MG63 (cell line): ENCODE data around the gene FBXL4. TPM values are rescaled to one million over a fixed set of nuclear protein-coding genes. Genes with fewer than 3 reads are reported as not detected.
"Not testable (repeated sequence)": the region's sequence is repeated elsewhere in the genome, so short reads cannot be mapped to it uniquely, and the experiment has no call there.

Experiments
- DNase-seq: peaks from one replicate; pipeline ENCODE4 v3.0.0-alpha.2; 2020
- H3K27me3 ChIP-seq: fragments of 250-450 bp; sonication (Bioruptor Pico); 2 replicates; pipeline ENCODE4 v1.5.1; 2020; ENCODE audit warnings: mild to moderate bottlenecking, moderate library complexity
- H3K36me3 ChIP-seq: fragments of 250-450 bp; sonication (Bioruptor Pico); 2 replicates; pipeline ENCODE4 v1.5.1; 2020; ENCODE audit warnings: mild to moderate bottlenecking, moderate library complexity
- H3K4me3 ChIP-seq: fragments of 250-450 bp; sonication (Bioruptor Pico); 2 replicates; pipeline ENCODE4 v1.5.1; 2020; ENCODE audit warnings: mild to moderate bottlenecking, moderate library complexity
- H3K9me3 ChIP-seq: fragments of 250-450 bp; sonication (Bioruptor Pico); 2 replicates; pipeline ENCODE4 v1.5.1; 2020; ENCODE audit warnings: mild to moderate bottlenecking, moderate library complexity
- total RNA-seq: library from RNA; depleted of rRNA; stranded (reverse); fragments of >200 nt; shearing (Covaris generic); gene quantifications from 2 replicates; pipeline ENCODE4 v1.2.3, GENCODE V29; 2014; ENCODE audit warnings: low replicate concordance

The FBXL4 gene
- total RNA-seq, 1 experiment from 2014 or later, result 6.1 TPM

DNA sequence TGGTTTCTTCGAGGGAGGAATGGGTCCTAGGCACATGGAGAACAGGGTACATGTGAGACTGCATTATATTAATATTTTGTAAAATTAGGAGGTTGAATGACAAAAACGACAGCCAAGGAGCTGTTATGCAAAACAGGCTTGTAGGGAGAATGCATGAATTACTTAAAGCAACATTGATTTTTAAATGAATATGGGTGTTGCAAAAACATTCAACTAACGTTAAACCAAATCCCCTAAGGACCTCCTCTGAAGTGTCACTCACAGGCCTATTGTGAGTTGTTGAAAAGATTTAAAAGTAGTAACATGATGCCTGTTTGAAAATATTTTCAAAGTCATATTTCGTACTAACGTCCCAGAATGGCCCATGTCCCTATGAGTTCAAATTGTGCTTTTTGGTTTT, 21.9 kb downstream of the FBXL4 start:
- Histone ChIP-seq H3K9me3 (no peaks in the 10 kb centered on the region), H3K27me3 (no peaks in the 10 kb centered on the region), H3K4me3 (no peak overlapping the region), H3K36me3 (peaks cover 5% of the 10 kb centered on the region; the same call in 1 of the 2 replicates)
- no peak for DNase-seq

DNA sequence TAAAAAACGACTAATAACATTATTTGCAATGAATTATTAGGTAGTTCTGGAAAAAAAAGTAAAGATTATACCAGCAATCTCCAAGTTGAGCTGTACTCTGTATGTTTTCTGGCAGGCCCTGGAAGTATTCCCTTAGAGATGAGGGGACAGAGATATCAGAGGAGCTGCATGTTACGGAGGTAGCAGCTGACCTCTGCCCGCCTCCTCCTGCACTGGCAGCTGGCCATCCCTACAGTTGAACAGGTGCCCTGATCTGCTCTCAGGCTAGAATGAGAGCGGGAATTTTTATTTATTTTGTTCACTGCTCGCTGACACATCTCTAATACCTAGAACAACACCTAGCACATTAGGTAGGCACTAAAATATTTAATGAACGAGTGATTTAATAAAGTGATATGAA, 23.1 kb downstream of the FBXL4 start:
- DNase-seq, result no peak
- peaks cover 5% of the 10 kb centered on the region; the same call in 1 of the 2 replicates for H3K36me3 ChIP-seq

DNA sequence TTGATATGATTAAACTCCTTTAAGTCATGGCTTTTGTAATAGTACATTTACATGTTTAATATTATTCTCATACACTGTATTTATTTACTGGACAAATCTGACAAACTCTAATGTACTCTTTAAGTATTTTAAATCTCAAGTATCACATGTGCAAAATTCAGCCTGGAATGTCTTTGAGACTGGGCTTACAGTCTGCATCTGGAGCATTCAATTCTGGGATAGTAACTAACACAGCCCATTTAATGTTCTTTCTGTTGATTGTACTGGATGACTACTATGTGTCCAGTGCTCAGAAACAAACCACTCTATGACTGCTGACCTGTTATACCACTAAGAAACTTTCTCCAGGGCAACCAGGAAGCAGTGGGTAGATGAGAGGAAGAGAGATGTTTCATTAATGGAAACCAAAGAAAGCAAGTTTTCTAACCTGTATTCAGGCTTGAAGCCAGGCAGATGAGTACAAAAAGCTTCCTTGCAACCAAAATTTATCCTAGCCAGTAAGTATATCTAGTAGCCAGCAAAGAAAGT, 26.8 kb downstream of the FBXL4 start:
- DNase-seq, result no peak
- H3K9me3 ChIP-seq, result no peaks in the 10 kb centered on the region
- H3K4me3 ChIP-seq, result no peak overlapping the region
- no peaks in the 10 kb centered on the region for H3K27me3 ChIP-seq
- peaks cover under 1% of the 10 kb centered on the region; the same call in 1 of the 2 replicates for H3K36me3 ChIP-seq

More for the DNA sequence above, 23.1 kb downstream of the FBXL4 start:
- Histone ChIP-seq H3K9me3 (no peaks in the 10 kb centered on the region), H3K4me3 (no peak overlapping the region), H3K27me3 (no peaks in the 10 kb centered on the region)

DNA sequence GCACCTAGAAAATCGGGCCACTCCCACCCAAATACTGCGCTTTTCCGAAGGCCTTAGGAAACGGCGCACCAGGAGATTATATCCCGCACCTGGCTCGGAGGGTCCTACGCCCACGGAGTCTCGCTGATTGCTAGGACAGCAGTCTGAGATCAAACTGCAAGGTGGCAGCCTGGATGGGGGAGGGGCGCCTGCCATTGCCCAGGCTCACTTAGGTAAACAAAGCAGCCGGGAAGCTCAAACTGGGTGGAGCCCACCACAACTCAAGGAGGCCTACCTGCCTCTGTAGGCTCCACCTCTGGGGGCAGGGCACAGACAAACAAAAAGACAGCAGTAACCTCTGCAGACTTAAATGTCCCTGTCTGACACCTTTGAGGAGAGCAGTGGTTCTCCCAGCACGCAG, 36.8 kb downstream of the FBXL4 start:
- not testable (repeated sequence) for H3K4me3 ChIP-seq, H3K36me3 ChIP-seq, H3K9me3 ChIP-seq, H3K27me3 ChIP-seq, DNase-seq

DNA sequence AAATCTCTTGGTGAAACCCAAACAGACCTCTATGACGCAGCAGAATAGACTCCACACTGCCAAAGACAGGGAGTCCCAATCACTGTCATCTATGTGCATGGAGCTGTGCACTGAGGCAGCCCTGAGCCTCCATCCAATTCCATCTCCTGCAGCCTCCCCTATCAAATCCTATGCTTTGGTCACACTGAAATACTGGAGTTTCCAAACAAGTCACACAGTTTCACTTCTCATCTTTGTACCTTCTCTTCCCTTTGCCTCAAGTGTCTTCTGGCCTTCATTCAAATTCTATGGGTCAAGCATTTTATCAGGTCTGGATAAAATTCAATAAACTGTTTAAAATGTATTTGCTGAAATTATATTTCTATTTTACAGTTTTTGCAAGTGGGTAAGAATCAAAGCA, 38.5 kb downstream of the FBXL4 start:
- Histone ChIP-seq H3K4me3 (no peak overlapping the region), H3K9me3 (no peaks in the 10 kb centered on the region), H3K27me3 (no peaks in the 10 kb centered on the region), H3K36me3 (peaks cover 6% of the 10 kb centered on the region)
- DNase-seq, result no peak

DNA sequence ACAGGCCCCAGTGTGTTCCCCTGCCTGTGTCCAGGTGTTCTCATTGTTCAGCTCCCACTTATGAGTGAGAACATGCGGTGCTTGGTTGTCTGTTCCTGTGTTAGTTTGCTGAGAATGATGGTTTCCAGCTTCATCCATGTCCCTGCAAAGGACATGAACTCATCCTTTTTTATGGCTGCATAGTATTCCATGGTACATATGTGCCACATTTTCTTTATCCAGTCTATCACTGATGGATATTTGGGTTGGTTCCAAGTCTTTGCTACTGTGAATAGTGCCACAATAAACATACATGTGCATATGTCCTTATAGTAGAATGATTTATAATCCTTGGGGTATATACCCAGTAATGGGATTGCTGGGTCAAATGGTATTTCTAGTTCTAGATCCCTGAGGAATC, 41.4 kb downstream of the FBXL4 start:
- H3K27me3 ChIP-seq, H3K4me3 ChIP-seq, H3K36me3 ChIP-seq, DNase-seq, H3K9me3 ChIP-seq: not testable (repeated sequence)

DNA sequence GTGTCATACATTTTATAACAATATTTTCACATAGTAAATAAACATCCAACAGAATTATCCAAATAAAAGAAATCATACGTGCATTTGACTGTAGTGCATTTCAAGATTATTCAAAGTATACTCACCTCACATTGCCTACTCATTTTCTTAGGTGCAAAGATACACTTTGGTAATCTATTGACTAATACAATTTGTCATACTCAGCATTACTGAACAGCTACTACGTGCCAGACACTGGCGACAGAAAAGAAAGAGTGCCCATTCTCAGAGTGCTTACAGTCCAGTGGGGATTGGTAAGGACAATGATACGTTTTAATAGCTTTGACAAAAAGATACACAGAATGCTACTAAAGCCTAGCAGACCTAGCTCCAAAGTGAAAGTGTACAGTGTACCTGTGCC, 42.0 kb downstream of the FBXL4 start:
- no peaks in the 10 kb centered on the region for H3K27me3 ChIP-seq
- no peak overlapping the region for H3K4me3 ChIP-seq
- DNase-seq, result no peak
- H3K36me3 ChIP-seq, result peaks cover 6% of the 10 kb centered on the region
- no peaks in the 10 kb centered on the region for H3K9me3 ChIP-seq

DNA sequence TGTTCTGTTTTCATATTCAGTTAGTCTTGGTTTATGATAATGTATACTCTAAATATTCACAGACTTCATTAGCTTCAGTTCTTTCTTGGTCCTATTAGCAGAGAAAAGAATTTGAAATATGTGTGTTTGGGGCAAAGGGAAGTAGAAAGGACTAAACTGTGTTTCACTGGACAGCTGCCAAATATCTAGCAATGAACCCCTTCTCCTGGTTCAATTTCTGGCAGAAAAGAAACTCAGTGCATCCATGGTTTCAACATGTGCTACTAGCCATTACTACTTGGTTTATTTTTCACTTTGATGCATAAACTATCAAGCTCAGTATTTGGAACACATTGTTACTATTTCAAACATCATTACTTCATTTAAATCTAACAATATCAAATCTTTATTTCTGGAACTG, 43.6 kb downstream of the FBXL4 start:
- no peak for DNase-seq
- Histone ChIP-seq H3K27me3 (no peaks in the 10 kb centered on the region), H3K36me3 (peaks cover 14% of the 10 kb centered on the region), H3K9me3 (no peaks in the 10 kb centered on the region), H3K4me3 (no peak overlapping the region)

DNA sequence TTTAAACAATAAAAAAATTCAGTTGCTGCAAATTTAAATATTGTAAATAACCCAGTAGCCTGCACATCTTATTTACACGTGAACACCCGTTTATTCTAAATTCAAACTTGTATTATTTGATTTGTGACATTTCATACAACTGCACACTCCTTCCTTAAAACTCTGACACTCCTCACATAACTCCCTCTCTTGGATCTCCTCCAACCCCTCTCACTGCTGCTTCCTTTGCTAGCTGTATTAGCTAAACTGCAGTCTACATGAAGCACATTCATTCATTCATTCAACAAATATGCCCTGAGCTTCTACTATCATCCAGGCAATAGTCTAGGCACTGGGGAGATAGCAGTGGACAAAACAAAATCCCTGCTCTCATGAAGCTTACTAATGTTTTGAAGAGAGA, 47.0 kb downstream of the FBXL4 start:
- Histone ChIP-seq H3K4me3 (no peak overlapping the region), H3K36me3 (peaks cover 13% of the 10 kb centered on the region)
- no peak for DNase-seq

DNA sequence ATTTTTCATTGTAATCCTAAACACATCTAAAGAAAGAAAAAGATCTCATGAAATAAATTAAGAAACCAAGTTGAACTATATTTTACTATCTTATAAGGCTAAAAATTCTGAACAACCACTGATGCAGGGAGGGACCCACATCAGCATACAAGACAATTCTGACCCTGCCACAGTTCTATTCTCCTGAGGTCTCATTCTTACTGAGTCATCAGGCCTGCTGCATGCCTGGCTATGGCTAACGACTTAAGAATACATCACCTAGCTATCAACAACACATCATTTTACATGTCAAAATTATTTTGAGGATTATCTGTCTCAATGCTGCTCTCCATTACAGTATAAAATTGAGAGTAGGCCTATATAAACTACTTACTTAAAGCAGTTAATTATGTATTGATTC, 52.9 kb downstream of the FBXL4 start:
- Histone ChIP-seq H3K27me3 (no peaks in the 10 kb centered on the region), H3K4me3 (no peak overlapping the region), H3K9me3 (no peaks in the 10 kb centered on the region), H3K36me3 (peaks cover 10% of the 10 kb centered on the region)
- DNase-seq, result no peak

More for the DNA sequence above, 47.0 kb downstream of the FBXL4 start:
- Histone ChIP-seq H3K27me3 (no peaks in the 10 kb centered on the region), H3K9me3 (no peaks in the 10 kb centered on the region)

DNA sequence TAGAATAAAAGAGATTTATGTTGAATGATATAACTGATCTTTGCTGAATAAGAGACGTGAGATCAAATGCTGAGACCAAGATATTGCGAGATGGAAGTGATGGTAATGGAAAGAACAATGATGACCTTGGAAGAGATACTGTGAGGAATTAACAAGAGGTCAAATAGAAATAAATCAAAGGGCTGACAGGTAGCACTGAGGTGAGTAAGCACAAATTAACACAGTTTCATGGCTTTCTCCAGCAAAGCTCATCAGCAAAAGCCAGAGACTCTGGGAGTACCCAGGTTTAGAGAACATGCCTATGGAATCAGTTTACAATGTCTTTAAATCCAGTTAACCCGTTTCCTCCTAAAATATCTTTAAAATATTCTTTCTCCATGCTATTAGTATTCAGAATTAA, 60.1 kb downstream of the FBXL4 start:
- DNase-seq, result no peak
- Histone ChIP-seq H3K27me3 (no peaks in the 10 kb centered on the region), H3K4me3 (no peak overlapping the region)

DNA sequence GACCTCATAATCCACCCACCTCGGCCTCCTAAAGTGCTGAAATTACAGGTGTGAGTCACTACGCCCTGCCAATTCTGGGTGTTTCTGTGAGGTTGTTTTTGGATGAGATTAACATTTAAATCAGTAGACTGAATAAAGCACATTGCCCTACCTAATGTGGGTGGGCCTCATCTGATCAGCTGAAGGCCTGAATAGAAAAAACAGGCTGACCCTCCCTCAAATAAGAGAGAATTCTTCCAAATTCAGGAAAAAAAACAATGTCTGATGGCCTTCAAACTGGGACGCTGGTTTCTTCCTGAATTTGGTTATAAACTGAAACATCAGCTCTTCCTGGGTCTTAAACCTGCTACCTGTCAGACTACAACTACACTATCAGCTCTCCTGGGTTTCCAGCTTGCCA, 62.4 kb downstream of the FBXL4 start:
- Histone ChIP-seq H3K36me3 (peaks cover 3% of the 10 kb centered on the region; the same call in 1 of the 2 replicates), H3K4me3 (no peak overlapping the region), H3K9me3 (no peaks in the 10 kb centered on the region), H3K27me3 (no peaks in the 10 kb centered on the region)
- DNase-seq, result no peak

More for the DNA sequence above, 60.1 kb downstream of the FBXL4 start:
- Histone ChIP-seq H3K9me3 (no peaks in the 10 kb centered on the region), H3K36me3 (no peaks in the 10 kb centered on the region)

DNA sequence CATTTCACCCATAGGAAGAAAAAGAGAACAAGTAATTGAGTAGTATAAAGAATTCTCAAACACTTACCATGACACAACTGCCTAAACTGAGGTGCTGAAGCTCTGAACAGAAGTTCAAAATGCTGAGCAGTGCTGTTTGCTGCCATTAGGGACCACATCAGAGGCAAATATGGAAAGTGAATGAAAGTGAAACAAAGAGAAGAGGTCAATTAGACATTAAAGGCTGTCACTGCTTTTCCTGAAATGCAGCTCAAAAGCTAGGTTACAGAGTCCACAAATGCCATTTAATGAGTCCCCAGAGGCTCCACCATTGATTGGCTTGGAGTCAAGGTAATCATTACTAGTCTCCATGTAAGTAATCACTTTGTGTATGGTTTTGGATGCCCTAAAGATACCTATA, 67.3 kb downstream of the FBXL4 start:
- Histone ChIP-seq H3K27me3 (no peaks in the 10 kb centered on the region), H3K36me3 (peaks cover 3% of the 10 kb centered on the region; the same call in 1 of the 2 replicates), H3K9me3 (no peaks in the 10 kb centered on the region), H3K4me3 (no peak overlapping the region)
- no peak for DNase-seq

DNA sequence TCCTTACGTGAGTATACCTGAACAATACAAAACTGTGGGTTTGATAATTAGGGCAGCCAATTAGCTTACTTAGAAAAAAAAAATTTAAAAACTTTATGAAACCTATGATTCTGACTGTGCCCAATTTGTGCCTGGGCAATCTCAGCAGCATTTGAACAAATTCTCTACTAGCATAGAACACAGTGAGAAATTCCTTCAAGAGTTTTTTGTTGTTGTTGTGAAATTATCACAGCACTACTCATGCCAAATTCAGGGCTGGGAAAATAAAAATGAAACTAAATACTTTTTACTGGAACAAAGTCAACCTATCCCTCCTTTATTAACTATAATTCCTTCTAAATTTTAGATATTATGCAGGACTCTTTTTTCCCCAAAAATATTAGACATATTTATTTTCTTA, 70.5 kb downstream of the FBXL4 start:
- Histone ChIP-seq H3K36me3 (peaks cover 2% of the 10 kb centered on the region), H3K4me3 (no peak overlapping the region), H3K9me3 (no peaks in the 10 kb centered on the region; the same call in 1 of the 2 replicates), H3K27me3 (no peaks in the 10 kb centered on the region)
- no peak for DNase-seq

DNA sequence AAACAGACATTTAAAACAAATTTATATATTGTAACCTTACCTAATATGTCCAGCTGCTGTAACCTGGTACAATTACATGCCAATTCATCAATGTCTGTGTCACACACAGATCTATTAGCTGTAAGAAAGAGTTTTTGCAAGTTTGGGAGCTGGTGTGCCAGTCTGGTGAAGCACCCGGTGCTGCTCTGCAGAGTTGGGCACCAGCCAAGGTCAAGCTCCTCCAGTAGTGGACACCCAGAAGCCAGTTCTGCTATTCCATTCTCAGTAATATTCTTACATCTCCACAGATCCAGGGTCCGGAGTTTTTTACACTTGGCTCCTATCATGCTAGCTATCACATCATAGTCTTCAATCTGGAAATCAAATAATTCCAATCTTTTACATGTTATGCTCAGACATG, 72.4 kb downstream of the FBXL4 start:
- Histone ChIP-seq H3K27me3 (no peaks in the 10 kb centered on the region), H3K4me3 (no peak overlapping the region), H3K9me3 (no peaks in the 10 kb centered on the region; the same call in 1 of the 2 replicates), H3K36me3 (no peaks in the 10 kb centered on the region; the same call in 1 of the 2 replicates)
- no peak for DNase-seq

DNA sequence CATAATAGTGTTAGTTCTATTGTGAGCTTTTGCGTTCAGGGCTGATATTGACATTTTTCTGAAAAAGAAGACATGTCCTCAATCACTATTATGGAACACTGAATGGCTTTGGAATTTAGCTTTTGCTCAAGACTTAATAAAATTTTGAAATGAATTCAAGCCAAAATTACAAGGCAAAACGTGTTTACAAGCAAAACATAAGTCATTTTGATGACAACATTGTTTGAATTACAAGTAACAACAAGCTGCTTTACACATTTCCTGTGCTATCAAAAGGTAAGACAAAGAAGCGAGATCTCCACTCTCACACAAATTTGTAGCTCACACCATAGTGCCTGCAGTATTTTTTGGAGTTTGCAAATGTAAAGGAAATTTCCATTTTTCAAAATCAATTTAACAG, 75.9 kb downstream of the FBXL4 start:
- no peak overlapping the region for H3K4me3 ChIP-seq
- no peaks in the 10 kb centered on the region for H3K27me3 ChIP-seq
- H3K9me3 ChIP-seq, result no peaks in the 10 kb centered on the region; the same call in 1 of the 2 replicates

DNA sequence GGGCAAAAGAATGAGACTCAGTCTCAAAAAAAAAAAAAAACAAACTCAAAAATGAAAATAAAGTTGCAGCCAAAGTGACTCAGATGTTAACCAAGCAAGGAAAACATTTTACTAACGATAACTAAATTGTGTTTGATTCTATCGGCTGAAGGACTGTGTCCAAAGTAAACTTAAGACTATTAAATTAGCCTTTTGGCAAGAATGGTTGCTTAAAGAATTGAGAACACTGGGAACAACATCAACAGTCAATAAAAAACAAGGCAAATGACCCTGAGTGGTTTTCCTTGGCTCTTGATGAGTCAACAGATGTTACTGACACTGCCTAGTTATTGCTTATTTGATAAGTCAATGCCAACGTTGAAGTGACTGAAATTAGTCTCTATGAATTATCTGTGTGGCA, 76.7 kb downstream of the FBXL4 start:
- H3K27me3 ChIP-seq, result no peaks in the 10 kb centered on the region
- DNase-seq, result no peak
- no peaks in the 10 kb centered on the region; the same call in 1 of the 2 replicates for H3K9me3 ChIP-seq
- H3K36me3 ChIP-seq, result no peaks in the 10 kb centered on the region; the same call in none of the 2 replicates
- no peak overlapping the region for H3K4me3 ChIP-seq

More for the DNA sequence above, 75.9 kb downstream of the FBXL4 start:
- no peak for DNase-seq
- H3K36me3 ChIP-seq, result no peaks in the 10 kb centered on the region; the same call in none of the 2 replicates

DNA sequence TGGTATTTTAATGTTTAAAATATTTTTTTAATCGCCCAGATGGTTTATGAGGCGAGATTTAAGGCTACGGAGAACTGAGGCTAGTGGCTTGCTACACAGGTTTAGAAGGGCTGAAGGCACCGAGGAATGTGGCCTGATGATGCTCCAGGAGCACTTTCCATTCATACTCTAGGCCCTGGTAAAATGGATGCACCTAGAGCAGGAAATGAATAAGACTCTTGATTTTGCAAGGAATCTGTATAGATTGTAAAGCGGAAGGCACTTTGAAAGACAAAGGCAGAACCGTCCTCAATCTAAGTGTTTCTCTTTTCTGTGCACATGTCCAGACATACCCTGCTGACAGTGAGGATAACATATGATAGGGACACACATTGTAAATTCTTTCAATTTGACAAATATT, 83.2 kb downstream of the FBXL4 start:
- no peaks in the 10 kb centered on the region; the same call in 1 of the 2 replicates for H3K36me3 ChIP-seq
- H3K9me3 ChIP-seq, result no peaks in the 10 kb centered on the region
- H3K4me3 ChIP-seq, result no peak overlapping the region
- no peaks in the 10 kb centered on the region for H3K27me3 ChIP-seq
- DNase-seq, result no peak
